Heart left ventricle (tissue), 16 donors: ENCODE results near the gene PTBP2. TPM values are rescaled to one million over a fixed set of nuclear protein-coding genes. Genes with fewer than 3 reads are reported as not detected.

Experiments
- ATAC-seq, 4 donors: fragments of 200-7000 bp; cut with Tn5 transposase; one replicate each; pipeline ENCODE4 v1.9.1; 2020 to 2022; ENCODE audit warnings: moderate library complexity in 4 of 4, mild to moderate bottlenecking in 3 of 4, moderate number of reproducible peaks in 1 of 4
- DNase-seq, 5 donors: peaks; one replicate each; pipeline ENCODE4 v3.0.0-alpha.2; 2020
- H3K27ac ChIP-seq, 12 donors: fragments of 200-600 bp; sonication (generic) in 4 of 12; one replicate each; pipeline versions ENCODE4 v1.5.0 to v1.8.0; 2016 to 2022; ENCODE audit warnings: mild to moderate bottlenecking in 2 of 12
- H3K27me3 ChIP-seq, 9 donors: fragments of 200-600 bp; sonication (generic) in 2 of 9; one replicate each; pipeline versions ENCODE4 v1.5.1 to v1.8.0; 2016 to 2022; ENCODE audit warnings: mild to moderate bottlenecking in 3 of 9
- H3K36me3 ChIP-seq, 9 donors: fragments of 200-600 bp; sonication (generic) in 2 of 9; one replicate each; pipeline versions ENCODE4 v1.5.0 to v1.8.0; 2018 to 2022; ENCODE audit warnings: mild to moderate bottlenecking in 2 of 9
- H3K4me1 ChIP-seq, 12 donors: fragments of 200-600 bp; sonication (generic) in 4 of 12; one replicate each; pipeline versions ENCODE4 v1.5.0 to v1.8.0; 2016 to 2022; ENCODE audit warnings: mild to moderate bottlenecking in 3 of 12
- H3K4me3 ChIP-seq, 12 donors: fragments of 200-600 bp; sonication (generic) in 4 of 12; one replicate each; pipeline versions ENCODE4 v1.5.0 to v1.8.0; 2017 to 2022; ENCODE audit warnings: mild to moderate bottlenecking in 9 of 12, moderate library complexity in 4 of 12
- H3K9me3 ChIP-seq, 12 donors: fragments of 200-600 bp; sonication (generic) in 4 of 12; one replicate each; pipeline versions ENCODE4 v1.5.0 to v1.8.0; 2016 to 2022; ENCODE audit warnings: mild to moderate bottlenecking in 1 of 12
- CTCF ChIP-seq, 12 donors: fragments of 200-600 bp; sonication (generic) in 4 of 12; IDR thresholded peaks; one replicate each; pipeline versions ENCODE4 v1.5.0 to v1.8.0; 2018 to 2022; ENCODE audit warnings: antibody characterized with exemption in 12 of 12, mild to moderate bottlenecking in 5 of 12
- POLR2A ChIP-seq, 2 donors: fragments of 450-650 bp; IDR thresholded peaks; one replicate each; pipeline ENCODE4 v1.6.1; 2017; ENCODE audit warnings: antibody characterized with exemption in 2 of 2, mild to moderate bottlenecking in 2 of 2, moderate library complexity in 2 of 2
- WGBS, 4 donors: extraction: QIAGEN DNeasy Blood & Tissue Kit in 2 of 4; methylation state at CpG; one replicate each; pipeline versions ENCODE4 v1.1.5 to v1.1.7; 2013 to 2018; 5-methylcytosine and 5-hydroxymethylcytosine counted together
- intact Hi-C, 10 donors: fragments of 100-400 bp; cut with DNase I; formaldehyde crosslinking; loops; one replicate each; pipeline versions ENCODE4 v1.11.1 to v1.14.2; 2022
- polyA plus RNA-seq, 2 donors: library from polyadenylated mRNA; stranded (reverse); fragments of 200-250 nt; gene quantifications; one replicate each; pipeline ENCODE4 v1.2.3, GENCODE V29; 2013
- total RNA-seq, 9 donors: library from RNA; depleted of rRNA in 2 of 9; stranded (reverse); fragments of >200 nt in 2 of 9; fragmentation: NEBNext Ultra II Directional in 3 of 9; extraction: Animal tissue kit (Norgen Biotek cat#: 25700) in 3 of 9; gene quantifications; one replicate each; pipeline versions ENCODE4 v1.1.0 to v1.2.4, GENCODE V29; 2016 to 2023
- donor health status: ischemic (EF 13 %, LVEDD 7.1; RV severe dilation, severe dysfunction).
- donor health status: healthy with polysubstance abuse.
- donor health status: DM: no; HTN: yes; CAD: no.
- donor health status: DM: no; HTN: no; CAD: no.
- donor health status: ischemic (EF 25% LVEDD 6.9; RV normal size, moderate dysfunction).
- donor health status: ischemic (EF 25% LVEDD 5.7; RV mildly dilated, moderate dysfunction).
- donor health status: healthy.
- donor health status: DM: yes; HTN: yes; CAD: no.
- donor health status: ischemic (EF 35%, LVEDD 5.7; RV mildly dilated, moderate dysfunction).
- donor health status: nonischemic (EF 11% LVEDD 7.7; RV severe dilation, severe dysfunction).
- donor health status: DM: yes; HTN: yes; CAD: no.
- donor health status: PGD.
- donor health status: ischemic (EF 29% LVEDD 5.4; RV normal size, mild dysfunction).
- donor health status: nonischemic (EF 23%, LVEDD 6.1; RV moderate dilation, normal function).

PTBP2 gene
- total and polyA plus RNA-seq, 11 donors: 6.9 to 17.6 (median 12.2) TPM

- H3K27me3 ChIP-seq: no peaks in the 10 kb centered on the region
- TF ChIP-seq CTCF (IDR thresholded peaks at IDR 0.05): no peak
- TF ChIP-seq POLR2A (IDR thresholded peaks at IDR 0.05): no peak
- H3K36me3 ChIP-seq: no peaks in the 10 kb centered on the region
- no peak overlapping the region for H3K27ac ChIP-seq
- intact Hi-C loops: loop anchor here in 1 of 10 donors (10.0 kb wide), 1 partner anchor 100 kb away; the partner anchor contains the start of gene PTBP2
- WGBS, 4 donors: 66 to 90% (median 79%) methylated on average over 1 of the region's 1 CpG
- no peak overlapping the region for H3K4me3 ChIP-seq
- H3K4me1 ChIP-seq: peaks cover 0 to 5% (median 0%) of the 10 kb centered on the region in 12 donors
- no peak for DNase-seq
- H3K9me3 ChIP-seq: no peaks in the 10 kb centered on the region
- ATAC-seq: no peak
Measured at GRCh38 chr1:96825231-96825630, 103.6 kb downstream of the PTBP2 start.

- Histone ChIP-seq H3K4me3 (no peak overlapping the region), H3K27me3 (no peaks in the 10 kb centered on the region), H3K4me1 (peaks cover 0 to 5% (median 0%) of the 10 kb centered on the region in 12 donors), H3K36me3 (no peaks in the 10 kb centered on the region), H3K27ac (no peak overlapping the region), H3K9me3 (no peaks in the 10 kb centered on the region)
- intact Hi-C loops: loop anchor here in 1 of 10 donors (10.0 kb wide), 1 partner anchor 101 kb away; the partner anchor contains the start of gene PTBP2
- DNase-seq (no peak), ATAC-seq (no peak)
- TF ChIP-seq POLR2A (IDR thresholded peaks at IDR 0.05) (no peak), CTCF (IDR thresholded peaks at IDR 0.05) (no peak)
Measured at GRCh38 chr1:96825950-96826576, 104.5 kb downstream of the PTBP2 start.

- Histone ChIP-seq H3K9me3 (no peaks in the 10 kb centered on the region), H3K4me3 (no peak overlapping the region), H3K27ac (no peak overlapping the region), H3K4me1 (no peaks in the 10 kb centered on the region), H3K36me3 (no peaks in the 10 kb centered on the region), H3K27me3 (no peaks in the 10 kb centered on the region)
- ATAC-seq (no peak), DNase-seq (no peak)
- 94 to 100% (median 96%) methylated on average over 1 of the region's 1 CpG for WGBS, 4 donors
- TF ChIP-seq CTCF (IDR thresholded peaks at IDR 0.05) (no peak), POLR2A (IDR thresholded peaks at IDR 0.05) (no peak)
- intact Hi-C loops: no loop called here
Measured at GRCh38 chr1:96833376-96833775, 111.8 kb downstream of the PTBP2 start.

- 61 to 79% (median 72%) methylated on average over 2 of the region's 2 CpGs for WGBS, 4 donors
- ATAC-seq: no peak
- no peak for DNase-seq
- no peaks in the 10 kb centered on the region for H3K9me3 ChIP-seq
- H3K4me3 ChIP-seq: no peak overlapping the region
- TF ChIP-seq CTCF (IDR thresholded peaks at IDR 0.05) (no peak), POLR2A (IDR thresholded peaks at IDR 0.05) (no peak)
- no peaks in the 10 kb centered on the region for H3K36me3 ChIP-seq
- H3K27ac ChIP-seq: no peak overlapping the region
- intact Hi-C loops: no loop called here
- H3K27me3 ChIP-seq: no peaks in the 10 kb centered on the region
- H3K4me1 ChIP-seq: no peaks in the 10 kb centered on the region
Measured at GRCh38 chr1:96834986-96835385, 113.4 kb downstream of the PTBP2 start.
